Activated gamma-delta T cell treated with anti-CD3 and anti-CD28 coated beads, Interleukin-2, amount 50 U/mL, for 16 hours (primary cell): ENCODE data around the gene ATP5MG.
"Not testable (repeated sequence)": the region's sequence is repeated elsewhere in the genome, so short reads cannot be mapped to it uniquely, and the experiment has no call there.

Experiments used
- DNase-seq: peaks from one replicate; pipeline ENCODE4 v3.0.0-alpha.2; 2020; ENCODE audit warnings: low read depth

ATP5MG gene

DNA sequence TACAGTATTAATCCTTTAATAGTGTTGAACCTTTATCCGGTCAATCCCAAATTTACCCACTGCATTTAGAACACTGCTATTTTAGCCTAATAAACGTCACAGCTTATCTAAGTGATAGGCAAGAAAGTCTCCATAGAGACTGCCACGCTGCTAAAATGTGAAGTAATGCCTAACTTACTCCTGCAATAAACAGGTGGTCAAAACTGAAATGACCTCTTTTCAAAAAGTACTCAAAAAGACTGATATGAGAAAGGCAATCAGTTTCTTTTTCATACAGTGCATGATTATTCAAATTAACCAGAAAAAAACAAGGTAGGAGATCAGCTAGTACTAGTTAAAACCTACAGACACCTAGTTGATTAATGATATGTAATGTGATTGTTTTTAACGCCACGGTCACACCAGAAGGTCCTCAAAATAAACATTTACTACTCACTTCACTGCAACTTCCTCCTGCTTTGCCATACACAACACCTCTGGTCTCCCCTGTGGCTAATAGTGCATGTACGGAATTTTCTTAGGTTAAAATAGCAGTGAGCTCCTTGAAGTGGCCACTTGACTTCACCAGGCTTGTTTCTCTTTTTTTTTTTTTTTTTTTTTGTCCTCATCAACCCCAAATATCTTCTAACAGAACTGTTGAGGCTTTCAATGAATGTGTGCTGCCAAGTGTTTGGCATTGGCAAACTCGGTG, 8.8 kb downstream of the ATP5MG start:
- no peak for DNase-seq

DNA sequence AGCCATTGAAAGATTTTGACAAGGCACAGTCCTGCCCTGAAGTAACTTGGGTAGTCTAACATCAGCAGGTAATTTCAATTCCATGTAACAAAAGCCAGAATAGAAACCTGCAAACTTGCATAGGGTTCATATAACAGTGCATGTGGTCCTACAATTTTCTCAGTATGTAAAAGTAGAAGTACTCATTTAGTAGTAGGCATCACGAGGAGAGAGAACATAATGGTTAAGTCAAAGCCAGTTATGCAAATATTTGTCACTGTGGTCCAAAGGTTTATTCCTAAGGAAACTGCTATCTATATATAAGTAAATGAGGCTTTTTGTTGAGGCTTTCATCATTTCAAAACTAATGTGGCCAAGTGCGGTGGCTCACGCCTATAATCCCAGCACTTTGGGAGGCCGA, 10.1 kb downstream of the ATP5MG start:
- no peak for DNase-seq

DNA sequence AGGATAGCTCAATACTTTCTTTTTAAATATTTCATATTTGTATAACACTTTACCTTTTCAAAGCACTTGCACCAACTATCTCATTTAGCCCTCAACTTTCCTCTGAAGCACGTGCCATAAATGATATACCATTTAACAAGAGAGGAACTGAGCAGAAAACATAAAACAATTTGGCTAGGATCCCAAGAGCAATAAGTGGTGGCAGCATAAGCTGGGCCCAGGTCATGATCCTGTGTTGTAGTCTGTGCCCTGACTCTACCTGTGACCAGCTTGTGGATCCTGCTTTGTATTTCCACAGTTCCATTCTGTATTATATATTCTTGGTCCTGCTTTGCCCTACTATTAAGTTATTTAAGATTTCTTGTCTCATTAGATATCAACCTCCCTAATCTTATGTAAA, 11.5 kb downstream of the ATP5MG start:
- DNase-seq, result no peak

DNA sequence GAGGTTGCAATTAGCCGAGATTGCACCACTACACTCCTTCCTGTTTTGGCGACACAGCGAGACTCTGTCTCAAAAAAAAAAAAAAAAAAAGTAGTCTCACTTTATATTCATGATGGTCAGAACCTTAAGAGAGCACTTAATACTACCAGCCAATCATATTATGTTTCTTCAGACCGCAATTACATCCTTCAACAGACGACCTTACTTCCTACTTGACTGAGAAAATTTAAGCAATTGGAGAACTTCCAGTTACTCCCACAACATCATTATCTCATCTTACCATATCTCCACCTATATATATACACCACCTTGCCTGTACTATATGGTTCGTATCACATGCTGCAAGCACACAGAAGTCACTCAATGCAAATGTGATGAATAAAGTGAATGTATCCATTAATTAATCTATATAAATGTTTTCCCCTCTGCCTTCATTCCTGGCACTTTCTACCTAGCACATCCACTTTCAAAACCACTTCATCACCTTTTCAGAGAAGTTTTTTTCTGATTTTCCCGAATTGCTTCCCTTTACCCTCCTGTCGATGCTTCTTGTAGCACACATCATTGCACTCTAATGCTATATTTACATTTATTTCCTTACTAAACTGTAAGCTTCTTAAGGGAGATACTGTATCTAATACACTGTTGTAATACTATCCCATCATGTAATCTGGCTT, 13.8 kb downstream of the ATP5MG start:
- DNase-seq, result no peak

DNA sequence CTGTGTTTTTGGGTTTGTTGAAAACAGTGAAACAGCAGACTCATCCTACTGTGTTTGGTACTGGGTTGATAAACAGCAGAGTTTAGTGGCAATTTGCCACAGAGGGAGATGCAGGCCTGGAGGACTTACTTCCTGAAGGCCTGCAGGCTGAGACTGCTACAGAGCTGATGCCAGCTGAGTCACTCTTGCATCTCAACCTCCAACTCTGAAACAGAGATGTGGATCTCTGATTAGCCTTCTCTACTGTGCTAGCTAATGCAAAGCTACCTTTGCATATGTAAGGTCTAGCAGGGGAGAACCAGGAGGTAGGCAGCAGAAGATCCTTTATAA, 14.3 kb downstream of the ATP5MG start:
- DNase-seq, result no peak

DNA sequence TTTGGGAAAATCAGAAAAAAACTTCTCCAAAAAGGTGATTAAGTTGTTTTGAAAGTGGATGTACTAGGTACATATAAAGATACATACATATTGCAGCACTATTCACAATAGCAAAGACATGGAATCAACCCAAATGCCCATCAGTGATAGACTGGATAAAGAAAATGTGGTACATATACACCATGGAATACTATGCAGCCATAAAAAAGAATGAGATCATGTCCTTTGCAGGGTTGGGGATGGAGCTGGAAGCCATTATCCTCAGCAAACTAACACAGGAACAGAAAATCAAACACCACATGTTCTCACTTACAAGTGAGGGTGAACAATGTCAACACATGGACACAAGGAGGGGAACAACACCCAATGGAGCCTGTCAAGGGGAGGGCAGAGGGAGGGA, 15.5 kb downstream of the ATP5MG start:
- DNase-seq, result not testable (repeated sequence)

DNA sequence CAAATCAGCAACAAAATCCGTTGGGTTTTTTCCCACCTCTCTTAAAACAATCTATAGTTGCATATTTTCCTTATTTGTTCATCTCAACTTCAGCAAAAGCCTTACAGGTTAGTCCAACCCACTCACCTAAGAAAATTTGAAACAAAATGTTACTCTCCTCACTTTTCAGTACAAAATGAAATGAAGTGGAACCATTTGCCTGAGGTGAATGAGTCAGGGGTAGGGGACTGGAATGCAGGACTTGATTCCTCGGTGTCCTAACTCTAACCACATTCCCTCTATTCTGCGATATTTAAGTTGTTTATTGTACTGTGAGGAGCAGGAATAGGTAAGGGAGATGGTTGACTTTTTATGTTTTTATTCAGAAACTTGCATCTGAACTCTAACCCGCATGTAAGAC, 16.4 kb downstream of the ATP5MG start:
- DNase-seq, result no peak

DNA sequence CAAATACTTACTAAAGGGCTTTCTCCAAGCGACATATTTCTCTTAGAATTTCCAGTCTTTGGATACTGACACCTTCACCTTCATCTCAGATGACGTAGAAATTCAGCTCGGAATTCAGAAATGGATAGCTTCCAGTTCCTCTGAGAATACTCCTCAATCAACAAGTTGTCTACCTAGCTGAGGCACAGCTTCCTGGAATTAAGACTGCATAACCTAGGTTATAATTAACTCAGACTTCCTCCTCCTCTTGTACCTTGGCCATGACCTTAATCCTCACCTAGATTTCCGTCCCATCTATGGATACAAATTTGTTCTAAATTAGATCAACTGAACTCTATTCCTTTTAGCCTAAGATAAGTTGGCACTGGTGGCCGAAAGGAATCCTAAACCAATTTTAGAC, 17.4 kb downstream of the ATP5MG start:
- DNase-seq, result no peak

DNA sequence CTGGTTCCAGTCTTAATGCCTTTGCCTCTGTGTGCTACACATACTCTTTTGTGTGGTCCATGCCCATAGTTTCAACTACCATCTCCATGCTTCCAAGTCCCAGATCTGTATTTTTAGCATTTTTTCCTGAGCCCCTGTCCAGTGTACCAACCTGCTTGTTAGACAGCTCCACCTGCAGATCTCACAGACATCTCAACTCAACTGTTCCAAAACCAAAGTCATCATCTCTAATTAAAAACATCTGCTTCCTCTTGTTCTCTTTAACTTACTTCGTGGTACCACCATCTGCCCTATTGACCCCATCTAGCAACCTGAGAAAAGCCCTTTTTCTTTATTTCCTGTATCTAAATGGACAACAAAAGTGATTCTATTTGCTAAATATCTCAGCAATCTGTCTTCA, 26.3 kb downstream of the ATP5MG start:
- no peak for DNase-seq

DNA sequence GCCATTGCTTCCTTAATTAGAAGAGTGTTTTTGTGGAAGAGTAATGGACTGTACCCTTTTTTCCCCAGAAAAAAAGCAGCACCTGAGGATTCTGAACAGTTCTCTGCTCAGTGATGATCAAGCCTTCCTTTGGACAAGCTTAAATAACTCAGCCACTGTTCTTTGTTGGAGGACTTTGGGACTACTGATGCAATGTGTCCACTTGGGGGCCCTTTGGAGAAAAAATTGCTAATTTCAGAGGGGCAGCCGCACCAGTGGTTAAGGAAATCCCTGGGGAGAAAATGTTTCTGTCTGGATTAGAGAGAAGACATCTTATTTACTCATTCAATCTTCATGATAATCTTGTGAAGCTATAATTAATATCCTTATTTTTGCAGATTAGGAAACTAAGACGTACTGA, 29.6 kb downstream of the ATP5MG start:
- no peak for DNase-seq

DNA sequence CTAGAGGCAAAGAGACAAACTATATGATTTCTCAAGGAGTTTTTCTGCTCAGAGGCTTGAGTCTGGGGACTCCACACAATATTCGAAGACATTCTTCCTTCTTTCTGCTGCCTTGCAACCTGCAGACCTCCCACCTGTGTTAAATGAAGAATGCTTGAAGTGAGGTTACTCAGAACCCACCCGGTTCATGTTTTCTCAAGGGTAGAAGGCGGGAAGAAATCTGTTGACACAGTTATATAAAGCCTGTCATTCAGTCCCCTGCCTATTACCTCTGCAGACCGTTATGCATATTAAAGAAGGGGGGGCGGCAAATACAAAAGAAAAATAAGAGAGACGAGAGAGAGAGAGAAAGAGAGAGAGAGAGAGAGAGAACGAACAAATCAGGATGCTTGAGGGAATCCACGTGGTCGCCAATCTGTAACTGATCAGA, 32.7 kb downstream of the ATP5MG start:
- no peak for DNase-seq

DNA sequence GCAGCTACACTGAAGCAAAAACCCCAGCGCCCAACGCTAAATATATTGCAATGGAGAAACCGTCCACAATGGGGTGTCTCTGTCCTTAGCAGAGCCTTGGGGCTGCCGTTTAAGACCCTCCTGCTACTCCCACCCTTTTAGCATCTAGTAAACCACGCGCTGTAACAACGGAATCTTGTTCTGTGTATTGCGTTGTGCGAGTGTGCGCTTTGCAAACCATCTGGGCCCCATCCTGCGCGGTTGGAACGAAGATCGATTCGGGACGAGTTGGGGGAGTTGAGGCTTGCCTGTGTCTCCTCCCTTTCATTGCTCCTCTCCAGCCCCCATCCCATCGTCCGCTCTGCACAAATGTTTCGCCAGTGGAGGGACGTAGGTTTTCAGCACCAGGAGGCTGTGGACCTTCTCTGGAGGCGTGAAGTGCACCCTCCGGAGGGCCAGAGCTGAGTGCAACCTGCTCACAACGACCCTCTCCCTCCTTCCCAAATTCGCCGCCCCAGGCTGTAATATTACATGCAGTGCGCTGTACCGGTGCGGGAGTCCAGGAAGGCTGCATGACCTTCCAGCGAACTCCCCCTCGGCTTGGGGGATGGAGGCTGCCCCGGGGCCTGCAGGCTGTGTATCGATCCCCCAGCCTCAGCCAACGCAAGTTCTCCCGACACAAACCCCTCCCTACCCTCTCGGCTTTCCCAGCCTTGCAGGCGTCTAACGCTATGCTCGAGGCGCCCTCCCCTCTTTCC, 33.3 kb downstream of the ATP5MG start:
- peak; percentile 22 for DNase-seq

DNA sequence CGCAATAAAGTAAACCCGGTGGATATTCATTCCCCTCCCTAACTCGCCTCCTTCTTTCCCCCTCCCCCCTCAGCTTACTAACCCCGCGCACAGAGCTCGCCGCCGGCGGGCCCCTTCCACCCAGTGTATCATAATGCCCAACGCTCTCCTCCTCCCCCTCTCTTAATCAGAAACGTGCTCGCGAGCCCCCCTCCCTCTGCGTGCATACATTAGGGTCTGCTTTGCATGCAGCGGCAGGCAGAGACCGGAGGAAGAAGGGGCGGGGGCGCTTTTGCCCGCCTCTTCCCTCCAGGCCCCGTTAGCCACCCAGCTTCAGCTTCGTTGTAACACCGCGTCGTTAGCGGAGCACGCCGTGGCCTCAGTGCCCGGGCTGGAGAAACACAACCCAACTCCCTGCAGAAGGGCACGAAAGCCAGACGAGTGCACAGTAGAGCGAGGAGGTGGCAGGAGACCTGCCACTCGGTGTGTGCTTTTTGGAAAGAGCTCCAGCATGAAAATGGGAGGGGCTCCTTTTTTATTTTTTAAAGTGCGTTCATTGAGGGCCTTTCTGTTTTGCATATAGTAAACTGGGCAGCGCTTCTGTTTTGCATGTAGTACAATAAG, 34.0 kb downstream of the ATP5MG start:
- DNase-seq, result peak; percentile 44

DNA sequence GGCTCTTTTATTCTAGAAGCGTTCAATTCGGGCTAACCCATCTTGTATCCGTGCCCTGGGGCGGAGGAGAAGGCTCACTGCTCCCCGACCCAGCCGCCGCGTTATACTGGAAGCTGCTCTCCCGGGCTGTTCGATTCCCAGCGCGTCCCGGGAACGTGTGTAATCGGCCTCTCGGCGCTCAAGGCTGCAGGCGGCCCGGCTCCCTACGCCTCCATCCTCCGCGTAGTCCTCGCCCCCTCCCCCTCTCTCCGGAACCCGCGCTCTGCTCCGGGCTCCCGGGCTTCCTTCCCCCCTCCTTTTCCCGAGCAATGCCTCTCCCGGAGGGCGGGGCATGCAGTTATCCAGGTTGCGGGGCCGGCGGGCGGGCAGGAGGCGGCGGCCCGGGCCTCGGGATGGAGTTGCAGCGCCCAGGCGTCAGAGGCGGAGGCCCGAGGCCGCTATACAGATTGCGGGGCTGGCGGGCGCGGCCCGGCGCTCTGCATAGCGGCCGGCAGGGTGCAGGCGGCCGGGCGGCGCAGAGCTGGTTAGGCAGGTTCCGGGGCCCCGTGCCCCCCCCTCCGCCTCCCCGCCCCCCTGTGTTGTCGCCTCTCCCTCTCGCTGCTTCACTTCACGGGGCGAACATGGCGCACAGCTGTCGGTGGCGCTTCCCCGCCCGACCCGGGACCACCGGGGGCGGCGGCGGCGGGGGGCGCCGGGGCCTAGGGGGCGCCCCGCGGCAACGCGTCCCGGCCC, 34.7 kb downstream of the ATP5MG start, which contains the start of gene KMT2A:
Gene KMT2A, plus strand, starts transcription at position 600 of the 732 bp plus-strand sequence. Its CDS starts 21 bp downstream, at position 621.
- DNase-seq, result peak; percentile 84

DNA sequence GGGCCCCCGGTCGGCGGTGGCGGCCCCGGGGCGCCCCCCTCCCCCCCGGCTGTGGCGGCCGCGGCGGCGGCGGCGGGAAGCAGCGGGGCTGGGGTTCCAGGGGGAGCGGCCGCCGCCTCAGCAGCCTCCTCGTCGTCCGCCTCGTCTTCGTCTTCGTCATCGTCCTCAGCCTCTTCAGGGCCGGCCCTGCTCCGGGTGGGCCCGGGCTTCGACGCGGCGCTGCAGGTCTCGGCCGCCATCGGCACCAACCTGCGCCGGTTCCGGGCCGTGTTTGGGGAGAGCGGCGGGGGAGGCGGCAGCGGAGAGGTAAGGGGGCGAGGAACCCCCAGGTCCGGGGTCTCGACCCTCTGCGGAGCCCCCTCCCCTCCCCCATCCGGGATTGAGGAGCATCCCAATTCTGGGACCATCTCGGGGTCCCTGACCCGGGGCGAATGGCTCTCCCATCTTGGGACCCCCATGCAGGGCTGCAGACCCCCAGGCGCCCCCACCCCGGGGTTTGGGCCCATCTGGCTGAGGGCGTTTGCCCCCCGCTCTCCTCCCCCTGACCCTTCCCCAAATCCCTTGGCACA, 35.3 kb downstream of the ATP5MG start:
- DNase-seq, result peak; percentile 28

DNA sequence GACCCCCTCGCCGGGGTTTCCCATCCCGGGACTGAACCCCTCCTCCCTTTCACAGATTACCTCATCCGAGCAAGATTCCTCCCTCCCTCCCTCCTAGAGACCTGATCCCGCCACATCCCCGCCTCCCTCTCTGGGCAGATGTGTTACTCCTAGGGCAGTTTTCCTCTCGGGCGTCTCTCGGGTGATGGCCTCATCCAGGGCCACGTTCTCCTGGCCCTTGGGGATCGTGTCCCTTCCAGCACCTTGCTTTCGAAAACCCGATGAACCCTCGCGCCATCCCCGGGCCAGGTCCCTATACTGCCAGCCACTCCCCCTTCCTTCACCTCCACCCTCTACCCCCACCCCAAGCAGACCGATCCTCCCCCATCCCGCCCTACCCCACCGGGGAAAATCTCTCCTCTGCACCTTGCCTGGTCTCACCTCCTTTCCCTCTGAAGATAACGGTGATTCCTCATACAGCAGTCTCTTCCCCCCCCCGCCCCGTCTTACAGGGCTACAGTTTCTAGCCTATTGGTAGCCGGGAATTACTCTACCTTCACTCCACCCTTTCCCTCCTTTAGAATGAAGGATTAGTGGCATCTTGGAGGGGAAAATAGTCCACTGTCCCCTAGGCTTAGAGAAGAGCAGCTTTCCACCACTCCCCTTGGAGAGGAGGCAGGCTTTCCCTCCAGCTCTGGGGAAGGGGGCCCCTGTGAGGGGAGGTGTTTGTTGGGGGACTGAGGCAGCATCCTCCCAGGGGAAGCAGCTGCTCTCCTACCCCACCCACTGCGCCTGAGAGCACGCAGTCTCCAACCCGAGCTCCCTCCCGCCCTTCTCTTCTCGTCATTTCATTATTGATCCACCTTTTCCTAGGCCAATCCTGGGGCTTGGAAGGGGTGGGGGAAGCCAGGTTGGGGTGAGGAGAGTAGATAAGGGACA, 36.1 kb downstream of the ATP5MG start:
- DNase-seq, result peak; percentile 27

DNA sequence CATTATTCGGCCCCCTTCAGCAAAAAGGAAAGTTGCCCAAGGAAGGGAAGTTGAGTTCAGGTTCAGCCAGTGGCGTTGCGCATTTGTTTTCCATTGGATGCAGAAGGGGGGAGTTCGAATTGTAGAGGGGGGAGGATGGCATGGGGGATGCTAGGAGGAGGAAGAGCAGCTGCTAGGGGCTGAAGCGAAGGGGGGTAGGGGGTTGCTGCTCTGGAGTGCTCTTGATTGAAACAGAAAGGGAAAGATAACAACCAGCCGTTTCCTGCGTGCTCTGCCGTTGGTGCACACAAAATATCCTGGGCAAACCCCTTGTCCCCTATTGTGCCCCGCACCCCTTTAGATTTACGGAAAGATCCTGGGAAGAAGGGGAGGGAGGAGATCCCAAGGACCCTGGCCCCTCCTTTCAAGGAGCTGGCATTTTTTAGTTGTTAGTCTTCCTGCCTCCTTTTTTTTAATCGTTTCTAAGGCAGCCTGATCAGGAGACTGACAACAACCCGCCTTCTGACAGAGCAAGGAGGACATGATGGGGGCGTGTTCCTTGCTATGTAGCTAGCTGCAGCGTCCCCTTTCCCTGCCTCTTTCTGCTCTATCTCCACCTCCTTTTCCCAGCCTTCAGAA, 37.0 kb downstream of the ATP5MG start:
- DNase-seq, result peak; percentile 25

DNA sequence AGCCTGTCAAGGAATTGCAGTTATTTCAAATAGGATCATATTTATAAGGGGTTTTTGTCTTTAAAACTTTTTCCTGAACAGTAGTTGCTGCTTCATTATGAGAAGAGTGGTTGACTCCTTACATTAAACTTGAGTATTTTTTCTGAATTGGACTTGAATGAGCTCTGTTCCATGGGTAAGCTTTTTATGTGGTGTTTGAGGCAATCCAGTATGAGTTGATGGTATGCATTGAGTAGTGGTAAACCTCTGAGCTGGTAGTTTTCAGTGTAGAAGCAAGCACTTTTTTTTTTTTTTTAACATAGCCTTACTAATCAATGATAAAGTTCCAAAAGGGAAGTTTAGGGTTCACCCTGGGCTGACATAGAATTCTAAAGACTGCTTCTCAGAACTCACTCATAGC, 38.2 kb downstream of the ATP5MG start:
- DNase-seq, result no peak

DNA sequence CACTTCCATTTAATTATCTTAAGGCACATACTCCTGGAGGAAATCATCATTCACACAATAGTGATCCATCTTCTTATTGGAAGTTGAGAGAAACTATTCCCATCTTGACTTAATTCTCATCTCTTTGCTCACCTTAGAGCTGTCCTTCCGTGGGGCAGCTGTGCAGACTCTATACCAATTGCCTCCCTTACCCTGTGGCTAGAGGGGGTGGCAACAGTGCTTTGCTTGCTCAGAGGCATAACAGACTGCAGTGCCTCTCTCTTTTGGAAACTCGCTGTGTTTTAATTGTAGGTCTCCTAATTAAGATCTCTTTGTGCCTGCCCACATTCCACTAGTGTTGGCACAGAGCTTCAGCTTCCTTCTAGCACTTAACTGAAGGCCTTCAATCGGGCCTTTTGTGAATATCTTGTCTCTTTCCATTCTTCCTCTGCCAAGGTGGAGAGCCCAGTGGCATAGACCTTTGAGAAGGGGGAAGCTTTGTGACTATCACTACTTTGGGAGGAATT, 40.4 kb downstream of the ATP5MG start:
- no peak for DNase-seq

DNA sequence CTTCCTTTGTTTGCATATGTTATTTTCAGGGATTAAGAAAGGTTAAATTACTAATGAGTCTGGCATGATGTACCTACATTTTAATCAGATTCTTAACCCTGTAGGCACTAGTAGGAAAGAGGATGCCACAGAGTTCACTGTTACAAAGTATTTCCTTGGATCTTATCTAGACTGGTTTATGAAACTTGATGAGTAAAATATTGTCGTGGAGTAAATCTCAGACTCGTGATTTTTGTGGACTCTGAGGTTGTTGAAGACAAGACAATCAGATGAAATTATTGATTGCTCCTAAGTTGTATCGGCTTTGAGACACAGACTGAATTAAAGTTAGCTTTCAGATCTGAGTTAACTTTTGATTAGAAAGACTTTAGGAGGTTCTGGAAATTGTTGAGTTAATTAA, 40.9 kb downstream of the ATP5MG start:
- DNase-seq, result no peak
